NCI-H1092 (cell line): ENCODE data around the gene SLC12A7.
A peak's percentile ranks its signal among the peaks of the same experiment; 100 is the strongest.
"Not testable (repeated sequence)": the region's sequence is repeated elsewhere in the genome, so short reads cannot be mapped to it uniquely, and the experiment has no call there.

Experiments
- DNase-seq: peaks from one replicate; lab custom pipeline; 2025; lab: John Stamatoyannopoulos, UW

Gene SLC12A7

GRCh38 chr5:1111727-1112289, at the start of gene SLC12A7:
Gene SLC12A7, minus strand, starts transcription at chr5:1112063. Its CDS starts 72 bp downstream, at chr5:1111991.
- no peak for DNase-seq

GRCh38 chr5:1161108-1161832, 49.4 kb upstream of the SLC12A7 start:
- DNase-seq, result peak; percentile 61

GRCh38 chr5:1159774-1160406, 48.0 kb upstream of the SLC12A7 start:
- DNase-seq, result no peak

GRCh38 chr5:1159341-1159675, 47.4 kb upstream of the SLC12A7 start:
- DNase-seq, result no peak

- no peak for DNase-seq
These were observed 46.9 kb upstream of the SLC12A7 start for GRCh38 chr5:1158647-1159340.

- not testable (repeated sequence) for DNase-seq
These were observed 45.7 kb upstream of the SLC12A7 start for GRCh38 chr5:1157461-1157986.

- no peak for DNase-seq
These were observed 45.0 kb upstream of the SLC12A7 start for GRCh38 chr5:1156754-1157460.

- no peak for DNase-seq
These were observed 44.3 kb upstream of the SLC12A7 start for GRCh38 chr5:1156033-1156753.

GRCh38 chr5:1155191-1156032, 43.5 kb upstream of the SLC12A7 start:
- no peak for DNase-seq

- DNase-seq, result no peak
These were observed 41.6 kb upstream of the SLC12A7 start for GRCh38 chr5:1153428-1153827.

- no peak for DNase-seq
These were observed 41.0 kb upstream of the SLC12A7 start for GRCh38 chr5:1152771-1153282.

- DNase-seq, result no peak
These were observed 40.3 kb upstream of the SLC12A7 start for GRCh38 chr5:1152156-1152555.

- DNase-seq, result peak; percentile 22
These were observed 39.5 kb upstream of the SLC12A7 start for GRCh38 chr5:1151316-1151715.

GRCh38 chr5:1150866-1151265, 39.0 kb upstream of the SLC12A7 start:
- no peak for DNase-seq

GRCh38 chr5:1144638-1145396, 33.0 kb upstream of the SLC12A7 start:
- no peak for DNase-seq

- DNase-seq, result no peak
These were observed 32.2 kb upstream of the SLC12A7 start for GRCh38 chr5:1144089-1144488.

GRCh38 chr5:1143670-1143951, 31.7 kb upstream of the SLC12A7 start:
- DNase-seq, result no peak

- no peak for DNase-seq
These were observed 31.2 kb upstream of the SLC12A7 start for GRCh38 chr5:1142886-1143669.

GRCh38 chr5:1141834-1142233, 30.0 kb upstream of the SLC12A7 start:
- no peak for DNase-seq
